IPS DF 6.9 (cell line): ENCODE data around the gene CDC25C.

Source experiments
- DNase-seq: peaks from one replicate; pipeline ENCODE4 v3.0.0-alpha.2; 2013; ENCODE audit warnings: low read depth, low spot score
- H3K27ac ChIP-seq: one replicate; pipeline ENCODE4 v1.5.1; 2013; ENCODE audit warnings: low read length, control low read depth
- H3K27me3 ChIP-seq: 2 replicates; pipeline ENCODE4 v1.6.1; 2013; ENCODE audit warnings: mild to moderate bottlenecking, low read length; ENCODE audit not compliant: control insufficient read depth, insufficient read depth
- H3K36me3 ChIP-seq: 2 replicates; pipeline ENCODE4 v1.6.1; 2013; ENCODE audit warnings: low read length; ENCODE audit not compliant: control insufficient read depth, insufficient read depth
- H3K4me1 ChIP-seq: 2 replicates; pipeline ENCODE4 v1.6.1; 2013; ENCODE audit warnings: low read length; ENCODE audit not compliant: control insufficient read depth, insufficient read depth
- H3K4me3 ChIP-seq: 2 replicates; pipeline ENCODE4 v1.5.1; 2013; ENCODE audit warnings: mild to moderate bottlenecking, low read length
- H3K9me3 ChIP-seq: 2 replicates; pipeline ENCODE4 v1.6.1; 2013; ENCODE audit warnings: low read length, inconsistent platforms; ENCODE audit not compliant: control insufficient read depth, insufficient read depth
- WGBS: extraction: QIAGEN DNeasy Blood & Tissue Kit; methylation state at CpG from one replicate; pipeline ENCODE4 v1.1.7; 2013; ENCODE audit warnings: mixed read lengths, missing lambda C conversion rate; ENCODE audit not compliant: insufficient read length, insufficient coverage; 5-methylcytosine and 5-hydroxymethylcytosine counted together

The CDC25C gene

DNA sequence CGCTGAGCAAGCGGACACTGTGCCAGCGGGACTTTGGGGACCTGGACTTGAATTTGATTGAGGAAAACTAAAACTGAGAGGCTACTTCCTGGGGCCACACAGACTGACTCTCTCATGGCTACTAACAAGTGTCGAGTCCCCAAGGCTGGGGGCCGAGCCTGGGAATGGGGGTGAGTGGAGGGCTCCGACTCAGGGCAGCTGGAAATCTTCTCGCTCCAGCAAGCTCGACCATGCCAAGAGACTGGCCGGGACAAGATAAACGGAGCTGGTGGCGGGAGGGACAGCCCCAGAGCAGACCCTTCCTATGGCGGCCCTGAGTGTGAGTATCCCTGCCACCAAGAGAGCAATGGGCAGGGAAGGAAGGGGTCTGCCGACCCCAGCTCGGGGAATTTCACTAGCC is 15.3 kb upstream of the CDC25C start:
- Histone ChIP-seq H3K4me1 (no peaks in the 10 kb centered on the region), H3K9me3 (no peaks in the 10 kb centered on the region), H3K27me3 (no peaks in the 10 kb centered on the region), H3K4me3 (no peak overlapping the region), H3K27ac (no peak overlapping the region), H3K36me3 (peaks cover 31% of the 10 kb centered on the region)
- no peak for DNase-seq
- no CpG with 5 or more reads among the region's 14 CpGs for WGBS

DNA sequence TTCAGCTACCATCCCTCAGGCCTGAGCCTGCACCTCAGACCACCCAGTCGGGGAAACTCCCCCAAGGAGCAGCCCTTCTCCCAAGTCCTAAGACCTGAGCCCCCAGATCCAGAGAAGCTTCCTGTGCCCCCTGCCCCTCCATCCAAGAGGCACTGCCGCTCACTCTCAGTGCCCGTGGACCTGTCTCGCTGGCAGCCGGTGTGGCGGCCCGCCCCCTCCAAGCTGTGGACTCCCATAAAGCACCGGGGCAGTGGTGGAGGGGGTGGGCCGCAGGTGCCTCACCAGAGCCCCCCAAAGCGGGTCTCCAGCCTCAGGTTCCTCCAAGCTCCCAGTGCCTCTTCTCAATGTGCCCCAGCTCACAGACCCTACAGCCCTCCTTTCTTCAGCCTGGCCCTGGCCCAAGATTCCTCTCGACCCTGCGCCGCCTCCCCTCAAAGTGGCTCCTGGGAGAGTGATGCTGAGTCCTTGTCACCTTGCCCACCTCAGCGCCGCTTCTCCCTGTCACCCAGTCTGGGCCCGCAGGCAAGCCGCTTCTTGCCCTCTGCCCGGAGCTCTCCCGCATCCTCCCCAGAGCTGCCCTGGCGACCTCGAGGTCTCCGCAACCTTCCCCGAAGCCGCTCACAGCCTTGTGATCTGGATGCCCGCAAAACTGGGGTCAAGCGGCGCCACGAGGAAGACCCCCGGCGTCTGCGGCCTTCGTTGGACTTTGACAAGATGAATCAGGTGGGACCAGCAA is 13.5 kb upstream of the CDC25C start:
- no peak overlapping the region for H3K4me3 ChIP-seq
- H3K27ac ChIP-seq: no peak overlapping the region
- H3K9me3 ChIP-seq: no peaks in the 10 kb centered on the region
- H3K27me3 ChIP-seq: no peaks in the 10 kb centered on the region
- H3K4me1 ChIP-seq: no peaks in the 10 kb centered on the region
- WGBS: no CpG with 5 or more reads among the region's 32 CpGs
- peaks cover 31% of the 10 kb centered on the region for H3K36me3 ChIP-seq
- no peak for DNase-seq

DNA sequence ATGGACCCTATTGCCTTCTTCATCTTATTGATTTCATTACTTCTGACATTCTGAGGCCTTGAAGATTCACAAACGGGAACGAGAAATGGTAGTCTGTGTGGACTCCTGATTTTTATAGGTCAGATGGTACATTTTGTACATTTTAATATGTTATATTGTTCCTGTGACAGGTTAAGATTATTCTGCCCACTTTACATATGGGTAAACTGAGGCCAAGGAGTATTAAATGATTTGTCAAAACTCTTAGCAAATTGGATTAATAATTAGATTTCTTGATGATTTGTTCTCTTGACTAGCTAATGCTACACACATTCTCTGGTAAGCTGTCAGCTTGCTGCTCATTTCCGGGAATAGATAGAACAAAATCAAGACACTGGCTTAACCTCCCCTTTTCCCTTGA is 8.4 kb upstream of the CDC25C start:
- no CpG with 5 or more reads among the region's 3 CpGs for WGBS
- Histone ChIP-seq H3K36me3 (peaks cover 3% of the 10 kb centered on the region), H3K4me1 (0 out of 2 replicates have a peak, but pooled peaks cover 2% of the 10 kb centered on the region), H3K9me3 (no peaks in the 10 kb centered on the region), H3K4me3 (no peak overlapping the region), H3K27me3 (no peaks in the 10 kb centered on the region), H3K27ac (no peak overlapping the region)
- no peak for DNase-seq

DNA sequence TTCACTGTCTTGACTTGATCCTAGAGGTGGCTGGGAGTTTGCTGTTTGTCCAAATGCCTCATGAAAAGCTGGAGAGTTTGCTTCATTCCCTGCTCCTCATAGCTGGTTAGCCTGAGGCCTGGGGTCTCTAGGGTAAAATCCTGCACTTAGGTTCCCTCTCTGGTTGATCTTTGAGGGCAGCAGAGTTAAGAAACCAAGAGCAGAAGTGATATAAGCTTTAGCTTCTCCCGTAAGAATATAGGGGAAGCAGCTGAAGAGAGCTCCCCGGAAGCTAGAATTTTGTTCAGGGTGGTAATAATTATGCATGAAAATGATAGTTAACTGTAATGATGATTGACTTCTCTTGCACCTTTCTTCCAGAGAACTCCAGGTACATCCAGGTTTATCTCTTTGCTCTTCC is 7.9 kb upstream of the CDC25C start:
- whole genome bisulfite sequencing: no CpG with 5 or more reads among the region's 2 CpGs
- H3K27ac ChIP-seq: no peak overlapping the region
- H3K4me3 ChIP-seq: peak overlapping the region; percentile 70; the same call in 1 of the 2 replicates
- DNase-seq: no peak
- no peaks in the 10 kb centered on the region; the same call in 1 of the 2 replicates for H3K36me3 ChIP-seq
- no peaks in the 10 kb centered on the region for H3K27me3 ChIP-seq
- H3K9me3 ChIP-seq: no peaks in the 10 kb centered on the region
- 0 out of 2 replicates have a peak, but pooled peaks cover 2% of the 10 kb centered on the region for H3K4me1 ChIP-seq

DNA sequence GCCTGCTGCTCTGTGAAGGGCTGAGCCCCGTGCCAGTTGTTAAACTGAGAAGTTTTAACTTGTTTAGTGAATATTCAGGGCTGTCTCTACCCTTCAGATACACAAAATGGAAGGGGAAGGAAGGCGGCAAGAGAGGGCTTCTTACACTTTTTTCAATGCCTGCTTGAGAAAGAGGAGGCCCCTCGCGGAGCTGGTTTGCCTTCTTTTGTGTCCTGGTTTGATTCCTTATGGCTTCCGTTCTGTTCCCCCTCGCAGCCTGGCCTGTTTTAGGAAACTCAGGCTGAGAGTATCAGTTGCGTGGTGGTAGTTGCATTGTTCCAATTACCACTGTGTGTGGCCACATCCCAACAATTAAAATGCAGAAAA is 7.5 kb upstream of the CDC25C start:
- Histone ChIP-seq H3K27me3 (no peaks in the 10 kb centered on the region), H3K4me1 (0 out of 2 replicates have a peak, but pooled peaks cover 2% of the 10 kb centered on the region), H3K9me3 (no peaks in the 10 kb centered on the region), H3K36me3 (no peaks in the 10 kb centered on the region; the same call in 1 of the 2 replicates), H3K27ac (no peak overlapping the region), H3K4me3 (peak overlapping the region; percentile 70; the same call in 1 of the 2 replicates)
- DNase-seq: no peak
- no CpG with 5 or more reads among the region's 7 CpGs for WGBS

DNA sequence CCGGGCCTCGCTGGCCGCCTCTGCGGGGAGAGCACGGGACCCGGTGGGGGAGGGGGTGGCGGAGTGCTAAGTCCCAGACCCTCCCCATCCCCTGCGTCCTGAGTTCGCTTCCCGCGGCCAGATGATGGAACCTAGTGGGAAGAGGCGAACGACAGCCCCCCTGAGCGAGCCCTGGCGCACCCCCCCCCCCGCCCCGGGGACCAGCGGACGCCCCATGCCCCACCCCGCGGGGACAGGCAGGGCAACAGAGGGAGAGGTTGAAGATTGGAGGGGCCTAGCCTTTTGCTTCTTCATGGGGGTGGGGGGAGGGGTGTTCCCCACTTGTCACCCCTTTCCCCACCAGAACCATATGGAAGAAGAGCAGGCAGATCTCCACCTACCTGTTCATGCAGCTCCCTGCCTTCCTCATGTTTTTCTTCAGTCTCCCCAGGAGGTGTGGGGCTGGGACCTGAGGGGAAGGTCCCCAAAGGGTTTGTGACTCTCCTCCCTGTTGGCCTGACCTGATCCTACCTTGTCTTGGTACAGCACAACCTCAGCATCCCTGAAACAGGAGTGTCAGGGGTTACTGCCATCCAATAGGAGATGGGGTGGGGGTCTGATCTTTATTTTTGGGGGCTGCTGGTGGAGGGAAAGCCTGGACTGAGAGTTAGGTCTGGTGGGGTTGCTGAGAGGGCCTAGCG is 6.9 kb upstream of the CDC25C start:
- H3K4me3 ChIP-seq: peak overlapping the region; percentile 70; the same call in 1 of the 2 replicates
- DNase-seq: no peak

DNA sequence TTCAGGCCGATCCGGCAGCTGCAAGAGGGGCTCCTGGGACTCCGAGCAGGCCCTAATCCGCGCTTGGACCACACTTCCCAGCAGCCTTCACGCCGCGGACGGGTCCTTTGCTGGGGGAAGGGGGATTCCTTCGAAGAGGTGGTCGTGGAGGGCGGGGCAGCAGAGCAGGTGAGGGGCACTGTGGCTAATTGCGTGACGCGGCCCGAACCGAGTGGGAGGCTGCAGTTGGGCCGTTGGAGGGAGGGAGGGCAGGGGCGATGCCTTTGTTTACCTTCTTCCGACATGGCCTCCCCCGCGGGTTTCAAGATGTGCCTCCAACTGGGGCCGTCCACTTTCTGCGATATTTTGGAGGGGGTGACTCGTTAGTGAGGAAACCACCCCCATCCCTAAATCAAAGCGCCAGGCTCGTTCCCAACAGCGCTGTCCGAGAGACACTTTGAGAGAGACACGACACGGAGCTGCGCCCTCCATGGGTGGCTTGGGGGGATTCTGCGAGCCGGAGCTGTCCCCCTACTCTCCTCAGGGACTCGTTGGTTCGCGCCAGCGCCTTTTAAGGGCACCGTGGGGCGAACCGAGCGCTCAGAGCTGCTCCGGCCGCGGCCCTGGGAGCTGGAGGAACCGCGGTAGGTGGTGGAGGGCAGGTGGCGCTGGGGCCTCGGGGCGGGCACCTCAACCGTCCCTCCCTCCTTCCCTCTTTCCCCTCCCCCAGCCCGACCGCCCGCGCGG is 6.2 kb upstream of the CDC25C start, which contains the start of gene FAM53C:
TSS of gene FAM53C (plus strand) at position 582 of the 726 bp plus-strand sequence. CDS start 3,070 bp downstream, outside the sequence.
- H3K4me1 ChIP-seq: 0 out of 2 replicates have a peak, but pooled peaks cover 2% of the 10 kb centered on the region
- H3K27ac ChIP-seq: no peak within 1 kb of the TSS
- no peaks in the 10 kb centered on the region for H3K27me3 ChIP-seq
- H3K4me3 ChIP-seq: peak within 1 kb of the TSS; percentile 70; the same call in 1 of the 2 replicates
- no CpG with 5 or more reads among the region's 56 CpGs for WGBS
- no peak for DNase-seq
- no peaks in the 10 kb centered on the region for H3K9me3 ChIP-seq
- no peaks in the 10 kb centered on the region; the same call in 1 of the 2 replicates for H3K36me3 ChIP-seq

More for the DNA sequence above, 6.9 kb upstream of the CDC25C start:
- no peaks in the 10 kb centered on the region for H3K27me3 ChIP-seq
- no peaks in the 10 kb centered on the region; the same call in 1 of the 2 replicates for H3K36me3 ChIP-seq
- H3K9me3 ChIP-seq: no peaks in the 10 kb centered on the region
- no peak overlapping the region for H3K27ac ChIP-seq
- no CpG with 5 or more reads among the region's 22 CpGs for WGBS
- 0 out of 2 replicates have a peak, but pooled peaks cover 2% of the 10 kb centered on the region for H3K4me1 ChIP-seq

DNA sequence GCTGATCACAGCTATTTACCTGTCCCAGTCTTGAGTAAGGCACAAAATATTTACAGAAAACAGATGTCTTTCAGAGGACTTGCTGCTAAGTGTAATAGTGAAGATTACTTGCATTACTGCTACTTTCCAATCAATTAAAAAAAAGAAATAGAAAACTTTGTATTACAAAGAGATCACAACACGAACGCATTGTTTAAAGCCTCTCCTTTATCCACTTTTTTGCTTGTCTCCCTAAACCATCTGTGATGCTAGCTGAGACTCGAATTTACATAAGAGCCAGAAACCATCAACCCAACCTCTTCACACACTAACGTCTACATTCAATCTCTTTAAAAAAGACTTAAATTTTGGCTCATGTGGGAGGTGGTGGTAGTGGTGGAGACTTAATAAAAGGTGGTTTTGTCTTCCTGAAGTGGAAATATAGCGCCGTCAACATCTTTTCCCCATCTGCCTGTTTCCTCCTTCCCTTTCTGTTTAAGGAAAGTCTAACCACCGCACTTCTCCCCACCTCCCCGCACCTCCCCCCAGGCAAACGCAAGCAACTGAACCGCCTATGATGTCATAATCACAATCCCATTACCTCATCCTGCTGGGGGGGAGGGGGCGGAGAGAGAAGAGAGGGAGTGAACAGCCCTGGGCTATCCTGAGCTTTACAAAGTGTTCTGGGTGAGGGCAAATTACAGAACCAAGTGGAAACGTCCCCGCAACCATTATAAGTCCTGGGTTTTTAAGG is 5.5 kb upstream of the CDC25C start:
- DNase-seq: no peak
- Histone ChIP-seq H3K27me3 (no peaks in the 10 kb centered on the region), H3K4me1 (0 out of 2 replicates have a peak, but pooled peaks cover 2% of the 10 kb centered on the region), H3K4me3 (peak overlapping the region; percentile 70; the same call in 1 of the 2 replicates), H3K36me3 (no peaks in the 10 kb centered on the region; the same call in 1 of the 2 replicates), H3K9me3 (no peaks in the 10 kb centered on the region), H3K27ac (no peak overlapping the region)
- WGBS: 100% methylated on average over 1 of the region's 13 CpGs

DNA sequence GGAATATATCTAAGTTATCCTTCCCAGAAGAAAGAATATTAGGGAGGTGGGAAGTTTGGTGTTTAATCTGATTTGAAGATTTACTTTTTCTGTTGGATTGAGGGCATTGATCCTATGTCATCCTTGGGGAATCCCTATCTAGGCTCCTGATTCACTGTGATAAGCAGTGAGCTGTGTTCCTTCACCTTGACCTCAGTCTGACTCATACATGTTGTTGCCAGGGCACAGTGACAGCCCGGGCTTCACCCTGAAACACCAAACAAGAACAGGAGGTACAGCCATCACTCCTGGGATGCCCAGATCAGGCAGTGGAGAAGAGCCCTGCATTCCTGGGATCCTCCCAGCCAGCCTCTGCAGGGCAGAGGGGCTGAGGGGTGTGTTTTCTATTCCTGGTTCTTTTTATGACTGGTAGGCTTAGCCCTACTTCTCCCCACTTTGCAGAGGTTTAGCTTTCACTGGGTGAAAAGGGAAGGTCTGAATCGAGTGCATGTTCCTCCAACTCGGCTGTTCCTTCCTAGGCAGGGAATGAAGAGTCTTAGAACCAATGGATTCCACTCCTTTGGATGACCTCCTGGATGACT is 3.4 kb upstream of the CDC25C start:
- no peak overlapping the region for H3K4me3 ChIP-seq
- H3K27me3 ChIP-seq: no peaks in the 10 kb centered on the region
- no peaks in the 10 kb centered on the region for H3K36me3 ChIP-seq
- no CpG with 5 or more reads among the region's 3 CpGs for WGBS
- H3K27ac ChIP-seq: no peak overlapping the region
- DNase-seq: no peak
- H3K9me3 ChIP-seq: no peaks in the 10 kb centered on the region
- 0 out of 2 replicates have a peak, but pooled peaks cover 2% of the 10 kb centered on the region for H3K4me1 ChIP-seq
